GM10847 (cell line): ENCODE data around the gene SH3D21.

Experiments used
- POLR2A ChIP-seq: IDR thresholded peaks from 2 replicates; pipeline ENCODE4 v1.6.1; 2011; ENCODE audit not compliant: insufficient read length; ENCODE audit errors: extremely low read depth

The SH3D21 gene

GRCh38 chr1:36287595-36287994, 18.6 kb upstream of the SH3D21 start:
- no peak for TF ChIP-seq POLR2A

- no peak for TF ChIP-seq POLR2A
Measured at GRCh38 chr1:36295390-36295789, 10.8 kb upstream of the SH3D21 start.

GRCh38 chr1:36297062-36297461, 9.1 kb upstream of the SH3D21 start:
- no peak for TF ChIP-seq POLR2A

- TF ChIP-seq POLR2A = no peak
Measured at GRCh38 chr1:36298640-36299039, 7.5 kb upstream of the SH3D21 start.

GRCh38 chr1:36300526-36300925, 5.6 kb upstream of the SH3D21 start:
- TF ChIP-seq POLR2A = no peak

DNA sequence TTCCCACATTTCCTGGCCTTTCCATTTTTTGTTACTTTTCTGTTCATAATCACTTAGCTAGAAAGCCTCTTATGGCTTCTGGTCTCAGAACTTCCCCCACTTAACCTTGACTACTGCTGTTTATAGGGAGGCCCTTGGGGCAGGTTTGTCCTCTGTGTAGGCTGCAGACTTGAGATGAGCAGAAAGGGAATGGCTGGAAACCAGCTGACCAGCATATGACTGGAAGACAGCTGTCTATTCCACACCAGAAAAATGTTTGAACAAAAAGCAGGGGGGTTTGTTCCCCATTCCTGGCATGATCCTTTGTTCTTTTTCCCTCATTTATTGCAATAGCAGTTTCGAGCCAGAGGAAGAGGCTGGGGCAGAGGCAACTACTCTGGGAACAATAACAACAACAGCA, 4.9 kb upstream of the SH3D21 start:
- no peak for TF ChIP-seq POLR2A

DNA sequence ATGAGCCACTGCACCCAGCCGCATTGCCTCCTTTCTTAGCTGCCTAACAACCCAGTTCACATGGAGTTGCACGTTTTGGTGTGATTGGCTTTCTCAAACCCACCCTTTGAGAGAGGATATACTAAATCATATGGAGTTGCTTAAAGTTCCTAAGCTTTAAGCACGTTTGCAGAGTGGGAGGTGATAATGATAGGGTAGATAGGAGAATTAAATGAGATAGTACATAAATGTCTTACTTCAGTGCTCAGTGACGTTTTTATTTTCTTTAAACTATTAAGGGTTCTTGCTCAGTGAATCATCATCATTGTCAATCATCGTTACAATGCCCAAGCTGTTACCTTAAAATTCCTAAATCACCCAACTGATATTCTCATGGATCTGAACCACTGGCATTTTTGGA, 2.9 kb upstream of the SH3D21 start:
- TF ChIP-seq POLR2A = no peak

GRCh38 chr1:36303650-36304360, 2.4 kb upstream of the SH3D21 start:
- no peak for TF ChIP-seq POLR2A

- TF ChIP-seq POLR2A = no peak
Measured at GRCh38 chr1:36304521-36304920, 1.6 kb upstream of the SH3D21 start.

GRCh38 chr1:36304970-36305914, 926 bp upstream of the SH3D21 start:
- no peak for TF ChIP-seq POLR2A

DNA sequence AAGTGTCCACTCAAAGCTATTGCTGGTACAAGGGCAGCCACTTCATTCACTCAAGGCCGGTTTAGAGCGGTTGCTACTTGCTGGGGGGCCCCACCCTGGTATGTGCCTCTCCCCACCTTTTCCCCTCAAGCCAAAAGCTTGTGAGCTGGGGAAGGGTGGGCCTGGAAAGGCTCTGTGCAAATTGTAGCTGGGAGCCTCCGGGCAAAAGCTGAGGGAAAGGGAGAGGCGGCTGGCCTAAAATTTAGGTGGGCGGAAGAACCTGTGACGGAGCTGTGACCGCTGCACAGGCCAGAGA, 306 bp upstream of the SH3D21 start:
- TF ChIP-seq POLR2A = no peak

- peak; percentile 95 for TF ChIP-seq POLR2A
Measured at GRCh38 chr1:36306902-36307456, 811 bp downstream of the SH3D21 start.

DNA sequence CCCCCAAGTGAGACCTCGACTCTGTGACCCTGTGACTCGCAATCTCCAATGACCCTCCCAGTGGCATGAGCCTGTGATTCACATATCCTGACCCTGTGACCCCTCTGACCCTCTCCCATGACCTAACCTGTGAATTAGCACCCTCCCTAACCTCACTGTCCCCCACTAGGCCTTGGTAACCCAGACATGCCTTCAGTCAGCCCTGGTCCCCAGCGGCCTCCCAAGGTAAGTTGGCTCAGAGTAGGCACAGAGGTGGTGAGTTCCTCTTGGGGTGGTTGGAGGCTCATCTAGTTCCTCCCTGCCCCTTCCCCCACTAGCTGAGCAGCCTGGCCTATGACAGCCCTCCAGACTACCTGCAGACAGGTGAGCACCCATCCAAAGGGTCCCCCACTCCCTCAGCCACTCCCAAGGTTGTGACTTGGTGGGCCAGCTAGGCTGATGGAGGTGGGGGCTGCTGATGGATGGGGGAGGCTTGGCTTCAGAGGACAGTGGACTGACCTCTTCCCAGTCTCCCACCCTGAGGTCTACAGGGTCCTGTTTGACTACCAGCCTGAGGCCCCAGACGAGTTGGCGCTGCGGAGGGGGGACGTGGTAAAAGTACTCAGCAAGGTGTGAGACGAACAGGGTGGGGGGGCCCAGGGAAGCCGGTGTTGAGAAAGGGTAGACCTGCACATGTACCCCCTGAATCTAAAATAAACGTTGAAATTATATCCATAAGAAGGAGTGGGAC, 1.6 kb downstream of the SH3D21 start:
- TF ChIP-seq POLR2A = no peak

DNA sequence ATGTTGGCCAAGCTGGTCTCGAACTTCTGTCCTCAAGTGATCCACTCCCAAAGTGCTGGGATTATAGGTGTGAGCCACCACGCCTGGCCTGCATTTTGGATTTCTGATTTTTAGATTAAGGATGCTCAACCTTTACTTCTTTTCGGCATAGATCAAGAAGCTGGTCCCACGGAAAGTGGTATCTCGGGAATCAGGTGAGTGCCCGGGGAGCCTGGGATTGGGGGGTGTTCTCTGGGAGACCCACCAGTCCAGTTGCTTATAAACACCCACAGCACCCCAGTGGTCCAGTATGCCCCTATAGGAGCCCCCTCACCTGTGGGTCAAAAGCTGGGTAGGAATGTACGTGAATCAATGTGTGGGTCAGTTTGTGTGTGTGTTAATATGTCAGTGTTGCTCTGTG, 3.2 kb downstream of the SH3D21 start:
- TF ChIP-seq POLR2A = no peak

DNA sequence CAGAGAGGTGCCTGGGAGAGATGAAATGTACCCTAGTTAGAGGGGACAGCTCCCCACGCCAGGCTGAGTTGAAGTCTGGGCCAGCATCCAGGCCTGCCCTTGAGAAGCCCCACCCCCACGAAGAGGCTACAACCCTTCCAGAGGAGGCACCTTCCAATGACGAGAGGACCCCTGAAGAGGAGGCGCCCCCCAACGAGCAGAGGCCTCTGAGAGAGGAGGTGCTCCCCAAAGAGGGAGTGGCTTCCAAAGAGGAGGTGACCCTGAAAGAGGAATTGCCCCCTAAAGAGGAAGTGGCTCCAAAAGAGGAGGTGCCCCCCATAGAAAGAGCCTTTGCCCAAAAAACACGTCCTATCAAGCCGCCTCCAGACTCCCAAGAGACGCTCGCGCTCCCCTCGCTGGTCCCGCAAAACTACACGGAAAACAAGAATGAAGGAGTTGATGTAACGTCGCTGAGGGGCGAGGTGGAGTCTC, 14.2 kb downstream of the SH3D21 start:
- no peak for TF ChIP-seq POLR2A
